Kidney epithelial cell (primary cell): Measurements from ENCODE around the gene CCDC124. TPM values are rescaled to one million over a fixed set of nuclear protein-coding genes. Genes with fewer than 3 reads are reported as not detected.

ENCODE experiments used
- DNase-seq: peaks from one replicate; pipeline ENCODE4 v3.0.0-alpha.2; 2010; ENCODE audit warnings: low read depth
- H3K27me3 ChIP-seq: 2 replicates; pipeline ENCODE4 v1.6.0; 2011; ENCODE audit warnings: low read length; ENCODE audit not compliant: control insufficient read depth, insufficient read depth
- H3K36me3 ChIP-seq: 2 replicates; pipeline ENCODE4 v1.5.1; 2011; ENCODE audit warnings: low read length; ENCODE audit not compliant: control insufficient read depth, insufficient read depth
- H3K4me3 ChIP-seq: 2 replicates; pipeline ENCODE4 v1.5.1; 2011; ENCODE audit warnings: low read depth, mild to moderate bottlenecking, control low read depth, low read length
- CTCF ChIP-seq: IDR thresholded peaks from 2 replicates; pipeline ENCODE4 v1.5.1; 2011; ENCODE audit warnings: mild to moderate bottlenecking, moderate library complexity, low read length, control low read depth, inconsistent platforms; ENCODE audit not compliant: insufficient read depth, poor library complexity, severe bottlenecking
- total RNA-seq: library from RNA; depleted of rRNA; stranded (reverse); fragments of >200 nt; gene quantifications from 2 replicates; pipeline ENCODE4 v1.2.3, GENCODE V29; 2015

CCDC124 gene
- total RNA-seq, 1 donor from 2014 or later: 104 TPM

DNA sequence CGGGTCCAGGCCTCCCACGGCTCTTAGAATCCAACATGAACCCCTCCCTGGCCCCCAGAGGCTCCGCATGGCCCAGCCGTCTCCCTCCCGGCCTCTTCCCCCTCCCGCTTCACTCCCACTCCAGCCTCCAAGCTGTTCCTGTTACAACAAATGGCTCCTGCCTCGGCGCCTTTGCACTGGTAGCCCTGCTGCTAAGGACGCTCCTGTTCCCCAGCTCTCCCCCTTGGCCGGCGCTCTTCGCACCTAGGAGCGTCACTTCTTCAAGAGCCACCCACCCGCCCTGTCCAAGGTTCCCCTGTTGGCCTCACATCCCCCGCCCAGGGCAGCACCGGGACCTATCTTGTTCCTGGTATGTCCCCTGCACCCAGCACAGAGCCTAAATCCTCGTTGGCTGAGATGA, 9.4 kb downstream of the CCDC124 start:
- Histone ChIP-seq H3K27me3 (no peaks in the 10 kb centered on the region), H3K4me3 (no peak overlapping the region), H3K36me3 (peaks cover 2% of the 10 kb centered on the region)
- DNase-seq: no peak
- TF ChIP-seq CTCF: no peak

- Histone ChIP-seq H3K36me3 (peaks cover 2% of the 10 kb centered on the region), H3K4me3 (no peak overlapping the region), H3K27me3 (no peaks in the 10 kb centered on the region)
- no peak for DNase-seq
- TF ChIP-seq CTCF: no peak
Observed at GRCh38 chr19:17942582-17943273, 9.9 kb downstream of the CCDC124 start.

- Histone ChIP-seq H3K4me3 (no peak overlapping the region), H3K27me3 (peaks cover 1% of the 10 kb centered on the region), H3K36me3 (peaks cover 2% of the 10 kb centered on the region)
- TF ChIP-seq CTCF: no peak
- no peak for DNase-seq
Observed at GRCh38 chr19:17943274-17944221, 10.7 kb downstream of the CCDC124 start.

GRCh38 chr19:17944301-17944700, 11.5 kb downstream of the CCDC124 start:
- TF ChIP-seq CTCF: no peak
- H3K27me3 ChIP-seq: peaks cover 9% of the 10 kb centered on the region
- no peak for DNase-seq
- peaks cover 2% of the 10 kb centered on the region for H3K36me3 ChIP-seq
- no peak overlapping the region for H3K4me3 ChIP-seq

- Histone ChIP-seq H3K27me3 (peaks cover 37% of the 10 kb centered on the region), H3K36me3 (no peaks in the 10 kb centered on the region), H3K4me3 (peak overlapping the region; percentile 43)
- TF ChIP-seq CTCF: no peak
- no peak for DNase-seq
Observed at GRCh38 chr19:17946965-17947784, 14.4 kb downstream of the CCDC124 start.
